Cardiac fibroblast (primary cell): Measurements from ENCODE around the gene NLRC5.
"Not testable (repeated sequence)": the region's sequence is repeated elsewhere in the genome, so short reads cannot be mapped to it uniquely, and the experiment has no call there.

Source experiments
- DNase-seq, 2 donors: peaks; one replicate each; pipeline versions ENCODE4 v3.0.0 to v3.0.0-alpha.2; 2010; ENCODE audit warnings: low read depth in 2 of 2
- H3K4me3 ChIP-seq, 2 donors: replicated peaks in 1 of 2; 1 replicate in 1 of 2; 2 replicates in 1 of 2; pipeline ENCODE4 v1.5.1; 2011; ENCODE audit warnings: low read depth in 2 of 2, low read length in 2 of 2, mild to moderate bottlenecking in 2 of 2, moderate library complexity in 1 of 2
- CTCF ChIP-seq: IDR thresholded peaks from one replicate; pipeline ENCODE4 v1.5.1; 2011; ENCODE audit warnings: low read depth, mild to moderate bottlenecking, low read length, inconsistent platforms

Gene NLRC5

GRCh38 chr16:57092786-57093411 is 103.5 kb downstream of the NLRC5 start:
- peak; percentile 19 to 26 for DNase-seq
- peak overlapping the region; percentile 60 to 71 for H3K4me3 ChIP-seq
- TF ChIP-seq CTCF, result peak; percentile 18

- peak overlapping the region; percentile 60 to 71 for H3K4me3 ChIP-seq
- DNase-seq, result no peak
- no peak for TF ChIP-seq CTCF
These were observed 104.6 kb downstream of the NLRC5 start for GRCh38 chr16:57093666-57094564.

- no peak overlapping the region for H3K4me3 ChIP-seq
- TF ChIP-seq CTCF, result no peak
- DNase-seq, result no peak
These were observed 105.6 kb downstream of the NLRC5 start for GRCh38 chr16:57094911-57095310.

GRCh38 chr16:57096192-57096591 is 106.8 kb downstream of the NLRC5 start:
- no peak for TF ChIP-seq CTCF
- no peak for DNase-seq
- no peak overlapping the region for H3K4me3 ChIP-seq

- no peak for DNase-seq
- TF ChIP-seq CTCF, result no peak
- H3K4me3 ChIP-seq, result no peak overlapping the region
These were observed 107.4 kb downstream of the NLRC5 start for GRCh38 chr16:57096793-57097192.

GRCh38 chr16:57098188-57098841 is 109.0 kb downstream of the NLRC5 start:
- DNase-seq, result no peak
- no peak overlapping the region for H3K4me3 ChIP-seq
- no peak for TF ChIP-seq CTCF

GRCh38 chr16:57099965-57100364 is 110.6 kb downstream of the NLRC5 start:
- H3K4me3 ChIP-seq, result not testable (repeated sequence)
- peak; percentile 38 to 52 for DNase-seq
